Mononuclear cell (primary cell): Measurements from ENCODE around the gene PIP4K2C. TPM values are rescaled to one million over a fixed set of nuclear protein-coding genes. Genes with fewer than 3 reads are reported as not detected.
A peak's percentile ranks its signal among the peaks of the same experiment; 100 is the strongest.

Experiments used
- H3K27me3 ChIP-seq: 2 replicates; pipeline ENCODE4 v1.6.0; 2011; ENCODE audit warnings: low read length, control low read depth; ENCODE audit not compliant: insufficient read depth
- H3K4me1 ChIP-seq: 2 replicates; pipeline ENCODE4 v1.5.1; 2011; ENCODE audit warnings: mild to moderate bottlenecking, low read length, control low read depth; ENCODE audit not compliant: insufficient read depth
- H3K4me3 ChIP-seq: 2 replicates; pipeline ENCODE4 v1.5.1; 2011; ENCODE audit warnings: mild to moderate bottlenecking, low read length, moderate library complexity
- H3K9me3 ChIP-seq: 2 replicates; pipeline ENCODE4 v1.5.1; 2011; ENCODE audit warnings: low read depth, mild to moderate bottlenecking, control low read depth, low read length
- total RNA-seq: library from RNA; depleted of rRNA; stranded (reverse); fragments of >200 nt; gene quantifications from one replicate; pipeline ENCODE4 v1.2.3, GENCODE V29; 2012

PIP4K2C gene
- total RNA-seq = 26.0 TPM

- Histone ChIP-seq H3K9me3 (no peaks in the 10 kb centered on the region), H3K4me3 (peak within 1 kb of the TSS; percentile 80), H3K4me1 (peaks cover 23% of the 10 kb centered on the region), H3K27me3 (peaks cover 12% of the 10 kb centered on the region)
Measured at GRCh38 chr12:57590864-57591781, at the start of gene PIP4K2C. TSS of gene PIP4K2C (plus strand) at chr12:57591192. CDS start at chr12:57591290, 98 bp downstream.

- peaks cover 21% of the 10 kb centered on the region for H3K4me1 ChIP-seq
- H3K4me3 ChIP-seq = no peak overlapping the region
- H3K27me3 ChIP-seq = no peaks in the 10 kb centered on the region
- H3K9me3 ChIP-seq = no peaks in the 10 kb centered on the region
Measured at GRCh38 chr12:57541717-57542116, 49.3 kb upstream of the PIP4K2C start.

DNA sequence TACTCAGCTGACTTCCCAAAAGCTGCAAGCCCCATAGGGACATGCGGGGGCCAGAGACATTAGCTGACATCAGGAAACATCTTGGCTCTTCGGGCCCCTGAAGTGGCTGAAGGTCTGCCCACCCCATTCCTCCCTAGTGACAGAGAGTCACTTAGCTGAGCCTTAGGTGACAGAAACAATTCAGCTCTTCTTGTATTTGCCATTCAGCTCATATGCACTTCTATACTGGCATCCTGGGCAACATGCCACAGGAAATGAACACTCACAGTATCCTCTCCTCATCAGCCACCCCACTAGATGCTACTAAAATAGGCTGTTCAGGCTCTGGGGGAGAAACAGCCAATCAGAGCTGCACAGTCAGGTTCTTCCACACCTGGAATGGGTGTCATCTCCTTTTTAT, 47.4 kb upstream of the PIP4K2C start:
- no peaks in the 10 kb centered on the region for H3K9me3 ChIP-seq
- peaks cover 21% of the 10 kb centered on the region for H3K4me1 ChIP-seq
- H3K4me3 ChIP-seq = no peak overlapping the region
- H3K27me3 ChIP-seq = peaks cover 4% of the 10 kb centered on the region

DNA sequence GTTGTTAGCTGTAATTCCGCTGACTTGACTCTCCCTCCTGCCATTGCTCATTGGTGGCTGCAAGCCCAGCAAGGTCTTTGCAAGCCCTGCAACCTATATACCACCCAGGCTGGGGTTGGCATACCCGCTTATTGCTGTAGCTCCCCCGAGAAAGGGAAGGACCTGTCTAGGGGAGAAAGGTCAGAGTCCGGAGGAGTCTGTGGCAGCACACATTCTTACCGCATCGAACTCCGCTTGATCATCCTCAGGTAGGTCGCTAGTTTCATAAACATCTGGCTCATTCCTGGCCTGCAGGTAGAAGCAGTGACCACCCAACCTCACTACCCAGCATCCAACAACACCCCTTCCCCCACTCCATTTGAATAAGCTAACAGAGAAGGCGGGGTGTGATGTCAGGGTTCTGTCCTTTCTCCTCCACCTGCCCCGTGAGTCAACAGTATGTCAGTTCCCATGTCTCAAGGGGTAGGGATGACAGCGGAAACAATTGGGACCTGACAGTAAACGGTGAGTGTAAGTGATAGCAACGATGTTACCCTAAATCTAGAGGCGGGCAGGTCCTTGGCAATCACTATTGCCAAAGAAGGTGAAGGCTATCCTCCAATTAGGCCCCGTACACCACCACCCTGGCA, 45.1 kb upstream of the PIP4K2C start:
- Histone ChIP-seq H3K27me3 (peaks cover 22% of the 10 kb centered on the region), H3K4me3 (peak overlapping the region; percentile 79), H3K4me1 (peaks cover 21% of the 10 kb centered on the region), H3K9me3 (no peaks in the 10 kb centered on the region)

- Histone ChIP-seq H3K4me1 (peaks cover 21% of the 10 kb centered on the region), H3K4me3 (peak within 1 kb of the TSS; percentile 79), H3K27me3 (peaks cover 22% of the 10 kb centered on the region), H3K9me3 (no peaks in the 10 kb centered on the region)
Measured at GRCh38 chr12:57546438-57547287, 44.3 kb upstream of the PIP4K2C start, which contains the start of gene DCTN2. TSS of gene DCTN2 (minus strand) at chr12:57547192. CDS start at chr12:57547063, 129 bp downstream.

DNA sequence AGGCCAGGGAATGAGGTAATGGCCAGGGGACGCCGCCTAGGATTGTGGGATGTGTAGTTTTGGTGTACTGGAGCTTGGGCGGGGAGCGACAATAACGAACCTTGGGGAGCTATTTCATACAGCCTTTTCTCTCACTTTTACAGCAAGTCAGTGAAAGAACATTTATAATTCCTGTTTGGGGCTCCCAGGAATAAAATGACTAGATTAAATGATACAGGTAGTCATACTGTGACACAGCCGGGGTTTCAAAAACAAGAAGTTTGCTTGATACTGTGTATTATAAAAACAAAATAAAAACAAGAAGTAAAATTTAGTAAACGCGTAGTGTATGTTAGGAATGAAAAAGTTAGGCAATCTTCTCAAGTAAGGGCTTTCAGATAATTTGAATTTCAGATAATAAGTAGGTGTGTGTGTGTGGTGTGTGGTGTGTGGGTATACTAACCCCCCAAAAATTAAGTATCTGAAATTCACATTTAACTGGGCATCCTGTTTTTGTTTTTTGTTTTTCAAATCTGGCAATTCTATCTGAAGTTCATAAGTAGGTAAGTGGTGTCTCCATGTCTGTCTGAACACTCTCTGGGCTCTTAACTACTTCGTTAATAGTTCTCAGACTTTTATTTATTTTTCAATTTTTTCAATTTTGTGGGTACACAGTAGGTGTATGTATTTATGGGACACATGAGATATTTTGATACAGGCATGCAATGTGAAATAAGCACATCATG, 43.5 kb upstream of the PIP4K2C start:
- Histone ChIP-seq H3K4me3 (peak overlapping the region; percentile 79), H3K4me1 (peaks cover 21% of the 10 kb centered on the region)

GRCh38 chr12:57548013-57548315, 43.0 kb upstream of the PIP4K2C start:
- H3K4me1 ChIP-seq = peaks cover 21% of the 10 kb centered on the region
- H3K27me3 ChIP-seq = peaks cover 27% of the 10 kb centered on the region
- no peaks in the 10 kb centered on the region for H3K9me3 ChIP-seq
- no peak overlapping the region for H3K4me3 ChIP-seq

More for the DNA sequence above, 43.5 kb upstream of the PIP4K2C start:
- Histone ChIP-seq H3K9me3 (no peaks in the 10 kb centered on the region), H3K27me3 (peaks cover 22% of the 10 kb centered on the region)

DNA sequence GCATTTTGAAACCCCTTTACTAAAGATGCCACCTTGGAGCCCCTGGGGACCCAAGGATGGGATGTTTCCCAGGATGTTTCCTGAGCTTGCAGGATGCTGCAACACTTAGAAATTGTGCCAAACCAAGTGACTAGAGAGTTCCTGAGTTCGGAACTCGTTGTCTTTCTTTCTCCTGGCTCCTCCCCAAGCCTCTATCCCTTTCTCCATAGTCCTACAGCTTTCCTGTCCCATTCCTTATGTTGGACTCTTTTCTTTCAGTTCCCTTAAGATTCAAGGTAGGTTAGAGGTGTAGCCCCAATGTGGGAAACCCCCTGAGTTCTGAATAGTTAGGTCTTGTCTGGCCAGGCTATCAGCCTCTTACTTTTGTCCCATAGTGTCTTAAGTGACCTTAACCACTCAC, 42.5 kb upstream of the PIP4K2C start:
- no peak overlapping the region for H3K4me3 ChIP-seq
- no peaks in the 10 kb centered on the region for H3K9me3 ChIP-seq
- H3K27me3 ChIP-seq = peaks cover 27% of the 10 kb centered on the region
- H3K4me1 ChIP-seq = peaks cover 21% of the 10 kb centered on the region

GRCh38 chr12:57549203-57549908, 41.6 kb upstream of the PIP4K2C start:
- no peak overlapping the region for H3K4me3 ChIP-seq
- H3K27me3 ChIP-seq = peaks cover 27% of the 10 kb centered on the region

DNA sequence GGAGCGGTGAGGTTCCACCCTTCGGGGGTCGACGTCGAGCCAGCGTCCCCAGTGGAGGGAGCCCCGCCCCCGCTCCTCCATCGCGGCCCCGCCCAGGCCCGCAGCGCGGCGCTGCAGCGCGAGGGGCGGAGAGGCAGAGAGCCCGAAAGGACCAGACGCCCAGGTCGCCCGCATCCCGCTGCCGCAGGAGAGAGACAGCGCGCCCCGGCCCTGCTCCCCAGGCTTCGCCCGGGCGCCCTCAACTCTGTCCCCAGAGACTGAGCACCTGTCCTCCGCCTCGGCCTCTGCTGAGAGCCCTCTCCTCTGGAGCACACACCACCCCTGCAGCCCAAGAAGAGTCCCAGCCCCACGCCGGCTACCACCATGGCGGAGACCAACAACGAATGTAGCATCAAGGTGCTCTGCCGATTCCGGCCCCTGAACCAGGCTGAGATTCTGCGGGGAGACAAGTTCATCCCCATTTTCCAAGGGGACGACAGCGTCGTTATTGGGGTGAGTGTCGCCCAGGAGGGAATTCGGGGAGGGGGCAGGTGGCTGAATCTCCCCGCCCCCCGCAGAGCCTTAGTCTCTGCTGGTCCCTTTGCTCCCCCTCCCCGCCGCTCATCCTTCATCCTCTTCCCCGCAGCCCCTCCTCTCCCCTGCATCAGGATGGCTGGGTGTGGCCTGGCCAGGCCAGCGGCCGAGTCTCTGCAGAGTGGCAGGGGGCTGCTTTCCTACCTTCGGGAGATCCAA, 40.9 kb upstream of the PIP4K2C start, which contains the start of gene KIF5A:
Gene KIF5A (plus strand): TSS at position 136 of the 732 bp plus-strand sequence. CDS start 228 bp downstream, at position 364.
- Histone ChIP-seq H3K4me1 (peaks cover 16% of the 10 kb centered on the region), H3K9me3 (no peaks in the 10 kb centered on the region), H3K27me3 (peaks cover 27% of the 10 kb centered on the region), H3K4me3 (peak within 1 kb of the TSS; percentile 21)

More at GRCh38 chr12:57549203-57549908, 41.6 kb upstream of the PIP4K2C start:
- Histone ChIP-seq H3K4me1 (peaks cover 21% of the 10 kb centered on the region), H3K9me3 (no peaks in the 10 kb centered on the region)

DNA sequence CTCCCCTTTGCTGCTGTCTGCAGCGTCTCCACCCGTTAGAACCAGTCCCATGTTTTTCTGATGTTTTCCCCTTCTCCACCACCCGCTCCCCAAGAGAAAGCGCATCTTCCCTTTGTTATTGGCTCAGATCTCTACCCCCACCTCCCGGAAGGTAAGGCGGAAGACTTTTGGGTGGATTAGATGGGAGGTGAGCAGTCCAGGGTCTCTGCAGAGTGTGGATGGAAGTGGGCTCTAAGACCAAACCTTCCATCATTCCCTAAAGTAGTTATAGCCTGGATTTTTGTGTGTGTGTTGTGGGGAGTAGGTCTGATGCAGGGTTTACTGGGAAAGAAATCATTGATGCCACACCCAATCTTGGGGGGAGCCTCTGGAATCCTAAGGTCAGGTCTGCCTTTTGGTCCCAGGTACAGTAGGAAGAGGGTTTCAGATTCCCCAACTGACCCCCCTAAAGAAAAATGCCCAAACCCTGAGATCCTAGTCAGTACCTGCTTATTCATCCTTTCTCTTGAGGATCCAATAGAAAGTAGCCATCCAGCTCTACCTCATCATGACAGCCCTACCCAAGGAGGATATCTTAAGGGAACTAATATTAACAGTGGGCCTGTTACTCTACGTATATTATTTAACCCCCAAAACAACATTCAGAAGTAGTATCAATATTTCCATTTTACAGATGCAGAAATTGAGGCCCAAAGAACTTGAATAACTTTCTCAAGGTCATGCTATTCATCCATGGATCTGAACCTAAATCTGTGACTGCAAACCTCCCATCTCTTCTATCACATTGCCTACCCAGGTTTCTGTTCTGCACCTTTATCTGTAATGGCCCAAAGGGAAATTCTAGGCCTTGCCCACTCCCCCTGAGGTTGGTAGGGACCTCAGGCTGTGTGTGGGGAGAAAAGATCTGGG, 40.1 kb upstream of the PIP4K2C start:
- Histone ChIP-seq H3K4me3 (no peak overlapping the region), H3K27me3 (peaks cover 27% of the 10 kb centered on the region), H3K4me1 (peaks cover 8% of the 10 kb centered on the region), H3K9me3 (no peaks in the 10 kb centered on the region)

DNA sequence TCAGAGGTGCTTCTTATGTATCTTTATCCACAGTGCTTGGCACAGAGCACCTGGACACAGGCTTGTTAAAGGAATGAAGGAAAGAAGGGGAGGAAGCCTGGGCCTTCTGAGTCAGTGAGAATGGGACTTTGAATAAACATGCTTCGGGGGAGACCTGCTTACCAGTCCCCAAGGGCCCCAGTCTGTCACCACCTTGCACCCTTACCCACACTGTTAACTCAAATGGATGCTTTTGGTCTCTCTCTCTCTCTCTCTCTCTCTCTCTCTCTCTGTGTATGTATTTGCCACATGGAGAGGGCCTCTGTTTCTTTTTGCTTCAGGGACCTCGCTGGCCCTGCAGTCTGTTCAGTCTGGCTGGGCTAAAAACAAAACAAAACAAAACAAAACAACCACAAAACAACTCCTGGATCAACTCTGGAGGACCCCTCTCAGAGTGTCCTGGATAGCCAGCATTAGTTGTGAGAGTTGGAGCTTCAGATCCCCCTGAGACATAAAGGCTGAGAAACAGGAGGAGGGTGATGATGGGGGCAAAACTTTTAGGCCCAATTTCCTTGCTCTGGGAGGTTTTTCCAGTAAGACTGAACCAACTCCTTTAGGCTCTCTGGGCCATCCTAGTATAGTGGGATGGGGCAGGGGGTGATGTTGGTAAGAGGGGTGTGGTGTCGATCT, 39.2 kb upstream of the PIP4K2C start:
- Histone ChIP-seq H3K4me3 (no peak overlapping the region), H3K27me3 (peaks cover 27% of the 10 kb centered on the region), H3K4me1 (no peaks in the 10 kb centered on the region), H3K9me3 (no peaks in the 10 kb centered on the region)
